Loucy (cell line): ENCODE measurements around the gene KCNH1.

Experiments used
- EZH2phosphoT487 ChIP-seq: fragments of 200-600 bp; IDR thresholded peaks from 2 replicates; pipeline ENCODE4 v1.6.1; 2018; ENCODE audit warnings: antibody characterized with exemption, mild to moderate bottlenecking, moderate library complexity, borderline replicate concordance
- TF ChIP-seq, protein P1 (sequence below): fragments of 200-600 bp; sonication (generic); conservative IDR thresholded peaks from 2 replicates; pipeline ENCODE4 v1.5.1; 2014; ENCODE audit warnings: mild to moderate bottlenecking, antibody characterized with exemption, low read length

DNA sequence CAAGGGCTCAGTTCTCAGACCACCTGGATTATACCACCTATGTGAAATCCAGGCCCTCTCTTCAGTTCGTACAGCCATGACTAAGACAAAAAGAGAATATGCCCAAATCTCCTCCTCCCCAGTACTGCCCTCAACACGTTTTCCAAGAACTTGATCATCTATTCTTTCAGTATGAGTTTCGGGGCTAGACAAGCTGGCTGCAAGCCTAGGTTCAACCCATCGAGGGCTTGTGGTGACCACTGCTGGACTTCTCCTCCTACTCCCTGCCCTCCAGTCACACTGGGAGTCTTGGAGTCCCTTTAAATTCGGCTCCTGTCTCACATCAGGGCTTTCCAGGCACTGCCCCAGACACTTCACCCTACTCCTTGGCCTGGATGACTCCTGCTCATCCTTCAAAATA, 352.3 kb downstream of the KCNH1 start:
- TF ChIP-seq, protein P1, sequence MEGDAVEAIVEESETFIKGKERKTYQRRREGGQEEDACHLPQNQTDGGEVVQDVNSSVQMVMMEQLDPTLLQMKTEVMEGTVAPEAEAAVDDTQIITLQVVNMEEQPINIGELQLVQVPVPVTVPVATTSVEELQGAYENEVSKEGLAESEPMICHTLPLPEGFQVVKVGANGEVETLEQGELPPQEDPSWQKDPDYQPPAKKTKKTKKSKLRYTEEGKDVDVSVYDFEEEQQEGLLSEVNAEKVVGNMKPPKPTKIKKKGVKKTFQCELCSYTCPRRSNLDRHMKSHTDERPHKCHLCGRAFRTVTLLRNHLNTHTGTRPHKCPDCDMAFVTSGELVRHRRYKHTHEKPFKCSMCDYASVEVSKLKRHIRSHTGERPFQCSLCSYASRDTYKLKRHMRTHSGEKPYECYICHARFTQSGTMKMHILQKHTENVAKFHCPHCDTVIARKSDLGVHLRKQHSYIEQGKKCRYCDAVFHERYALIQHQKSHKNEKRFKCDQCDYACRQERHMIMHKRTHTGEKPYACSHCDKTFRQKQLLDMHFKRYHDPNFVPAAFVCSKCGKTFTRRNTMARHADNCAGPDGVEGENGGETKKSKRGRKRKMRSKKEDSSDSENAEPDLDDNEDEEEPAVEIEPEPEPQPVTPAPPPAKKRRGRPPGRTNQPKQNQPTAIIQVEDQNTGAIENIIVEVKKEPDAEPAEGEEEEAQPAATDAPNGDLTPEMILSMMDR: no peak
- no peak for TF ChIP-seq EZH2phosphoT487
